GM23248 (cell line): ENCODE data around the gene ECT2L.

Source experiments
- EZH2 ChIP-seq: fragments of 200-600 bp; sonication (generic); IDR thresholded peaks from 2 replicates; pipeline ENCODE4 v1.6.1; 2018; ENCODE audit warnings: antibody characterized with exemption, mild to moderate bottlenecking; ENCODE audit not compliant: insufficient read depth, poor library complexity, severe bottlenecking
- EZH2phosphoT487 ChIP-seq: fragments of 200-600 bp; sonication (generic); IDR thresholded peaks from 2 replicates; pipeline ENCODE4 v1.6.1; 2018; ENCODE audit warnings: antibody characterized with exemption, moderate library complexity, mild to moderate bottlenecking, low read depth; ENCODE audit not compliant: insufficient read depth

- no peak for TF ChIP-seq EZH2
- TF ChIP-seq EZH2phosphoT487: no peak
Observed at GRCh38 chr6:138765896-138766655, 29.8 kb upstream of the ECT2L start.
